Uterus (tissue), 2 donors: Measurements from ENCODE around the gene FRMPD2.

Experiments used
- CTCF ChIP-seq, 4 experiments: fragments of 200-600 bp in 2 of 4; fragments of 450-650 bp in 2 of 4; sonication (generic) in 2 of 4; IDR thresholded peaks; one replicate each; pipeline ENCODE4 v1.5.1; 2016 to 2019; ENCODE audit warnings: antibody characterized with exemption in 4 of 4, mild to moderate bottlenecking in 2 of 4, moderate library complexity in 1 of 4
- POLR2A ChIP-seq, 2 donors: fragments of 450-650 bp; IDR thresholded peaks; one replicate each; pipeline ENCODE4 v1.6.1; 2016; ENCODE audit warnings: antibody characterized with exemption in 2 of 2, mild to moderate bottlenecking in 1 of 2, moderate library complexity in 1 of 2

- TF ChIP-seq CTCF (IDR thresholded peaks at IDR 0.05) (no peak), POLR2A (IDR thresholded peaks at IDR 0.05) (no peak)
Measured at GRCh38 chr10:48184224-48184623, 90.3 kb downstream of the FRMPD2 start.
